Measurements from ENCODE around the gene SLC25A21.
A peak's percentile ranks its signal among the peaks of the same experiment; 100 is the strongest.
"Not testable (repeated sequence)": the region's sequence is repeated elsewhere in the genome, so short reads cannot be mapped to it uniquely, and the experiment has no call there.

The SLC25A21 gene

GRCh38 chr14:37196604-37197420 lies 24.4 kb upstream of the SLC25A21 start:
- peak overlapping the region; percentile 53 for H3K4me3 Mint-ChIP-seq
- H3K27ac Mint-ChIP-seq: no peak overlapping the region

GRCh38 chr14:37195327-37195726 lies 22.9 kb upstream of the SLC25A21 start:
- Mint-ChIP-seq H3K9me3 (peaks cover 2% of the 10 kb centered on the region), H3K36me3 (ENCODE audit: low read depth) (no peaks in the 10 kb centered on the region), H3K27me3 (peaks cover 26% of the 10 kb centered on the region), H3K4me1 (ENCODE audit: low read depth) (peaks cover 15% of the 10 kb centered on the region), H3K27ac (no peak overlapping the region), H3K4me3 (no peak overlapping the region)
- no peak for DNase-seq

More at GRCh38 chr14:37196604-37197420, 24.4 kb upstream of the SLC25A21 start:
- H3K36me3 Mint-ChIP-seq (ENCODE audit: low read depth): no peaks in the 10 kb centered on the region
- no peak for DNase-seq
- peaks cover 2% of the 10 kb centered on the region for H3K9me3 Mint-ChIP-seq
- H3K4me1 Mint-ChIP-seq (ENCODE audit: low read depth): peaks cover 15% of the 10 kb centered on the region
- peaks cover 26% of the 10 kb centered on the region for H3K27me3 Mint-ChIP-seq

GRCh38 chr14:37194698-37195097 lies 22.3 kb upstream of the SLC25A21 start:
- Mint-ChIP-seq H3K27me3 (peaks cover 24% of the 10 kb centered on the region), H3K4me3 (no peak overlapping the region), H3K36me3 (ENCODE audit: low read depth) (no peaks in the 10 kb centered on the region), H3K4me1 (ENCODE audit: low read depth) (peaks cover 15% of the 10 kb centered on the region), H3K9me3 (peaks cover 2% of the 10 kb centered on the region), H3K27ac (no peak overlapping the region)
- DNase-seq: no peak

- H3K4me1 Mint-ChIP-seq (ENCODE audit: low read depth); H3K9me3 Mint-ChIP-seq; H3K36me3 Mint-ChIP-seq (ENCODE audit: low read depth); DNase-seq; H3K27me3 Mint-ChIP-seq; H3K4me3 Mint-ChIP-seq; H3K27ac Mint-ChIP-seq: not testable (repeated sequence)
Measured at GRCh38 chr14:37189733-37190132, 17.3 kb upstream of the SLC25A21 start.

GRCh38 chr14:37187840-37188577 lies 15.6 kb upstream of the SLC25A21 start:
- H3K27ac Mint-ChIP-seq; H3K4me3 Mint-ChIP-seq; H3K9me3 Mint-ChIP-seq; H3K4me1 Mint-ChIP-seq (ENCODE audit: low read depth); H3K36me3 Mint-ChIP-seq (ENCODE audit: low read depth); H3K27me3 Mint-ChIP-seq; DNase-seq: not testable (repeated sequence)

GRCh38 chr14:37187294-37187693 lies 14.9 kb upstream of the SLC25A21 start:
- Mint-ChIP-seq H3K4me1 (ENCODE audit: low read depth) (no peaks in the 10 kb centered on the region), H3K36me3 (ENCODE audit: low read depth) (no peaks in the 10 kb centered on the region), H3K9me3 (peaks cover 6% of the 10 kb centered on the region), H3K4me3 (no peak overlapping the region), H3K27ac (no peak overlapping the region), H3K27me3 (no peaks in the 10 kb centered on the region)
- DNase-seq: no peak

- no peaks in the 10 kb centered on the region for H3K4me1 Mint-ChIP-seq (ENCODE audit: low read depth)
- no peaks in the 10 kb centered on the region for H3K36me3 Mint-ChIP-seq (ENCODE audit: low read depth)
- no peak for DNase-seq
- no peak overlapping the region for H3K27ac Mint-ChIP-seq
- H3K9me3 Mint-ChIP-seq: peaks cover 10% of the 10 kb centered on the region
- no peak overlapping the region for H3K4me3 Mint-ChIP-seq
- no peaks in the 10 kb centered on the region for H3K27me3 Mint-ChIP-seq
Measured at GRCh38 chr14:37186865-37187264, 14.5 kb upstream of the SLC25A21 start.

GRCh38 chr14:37185670-37186069 lies 13.3 kb upstream of the SLC25A21 start:
- H3K9me3 Mint-ChIP-seq: peaks cover 10% of the 10 kb centered on the region
- no peak for DNase-seq
- H3K27ac Mint-ChIP-seq: no peak overlapping the region
- H3K4me3 Mint-ChIP-seq: no peak overlapping the region
- no peaks in the 10 kb centered on the region for H3K27me3 Mint-ChIP-seq
- no peaks in the 10 kb centered on the region for H3K4me1 Mint-ChIP-seq (ENCODE audit: low read depth)
- H3K36me3 Mint-ChIP-seq (ENCODE audit: low read depth): no peaks in the 10 kb centered on the region

- H3K36me3 Mint-ChIP-seq (ENCODE audit: low read depth); H3K4me3 Mint-ChIP-seq; H3K27me3 Mint-ChIP-seq; H3K4me1 Mint-ChIP-seq (ENCODE audit: low read depth); DNase-seq; H3K27ac Mint-ChIP-seq: not testable (repeated sequence)
- H3K9me3 Mint-ChIP-seq: peaks cover 10% of the 10 kb centered on the region
Measured at GRCh38 chr14:37184520-37184919, 12.1 kb upstream of the SLC25A21 start.

GRCh38 chr14:37181441-37181840 lies 9.0 kb upstream of the SLC25A21 start:
- no peaks in the 10 kb centered on the region for H3K27me3 Mint-ChIP-seq
- no peaks in the 10 kb centered on the region for H3K4me1 Mint-ChIP-seq (ENCODE audit: low read depth)
- H3K36me3 Mint-ChIP-seq (ENCODE audit: low read depth): no peaks in the 10 kb centered on the region
- H3K9me3 Mint-ChIP-seq: peaks cover 6% of the 10 kb centered on the region
- H3K27ac Mint-ChIP-seq: no peak overlapping the region
- no peak for DNase-seq
- H3K4me3 Mint-ChIP-seq: no peak overlapping the region

GRCh38 chr14:37180886-37181285 lies 8.5 kb upstream of the SLC25A21 start:
- H3K27me3 Mint-ChIP-seq; DNase-seq; H3K9me3 Mint-ChIP-seq; H3K4me1 Mint-ChIP-seq (ENCODE audit: low read depth); H3K27ac Mint-ChIP-seq; H3K36me3 Mint-ChIP-seq (ENCODE audit: low read depth); H3K4me3 Mint-ChIP-seq: not testable (repeated sequence)

GRCh38 chr14:37179896-37180502 lies 7.6 kb upstream of the SLC25A21 start:
- Mint-ChIP-seq H3K4me1 (ENCODE audit: low read depth) (no peaks in the 10 kb centered on the region), H3K27ac (no peak overlapping the region), H3K4me3 (no peak overlapping the region), H3K27me3 (no peaks in the 10 kb centered on the region), H3K9me3 (peaks cover 8% of the 10 kb centered on the region), H3K36me3 (ENCODE audit: low read depth) (no peaks in the 10 kb centered on the region)
- no peak for DNase-seq

GRCh38 chr14:37172936-37173614 lies 669 bp upstream of the SLC25A21 start:
- Mint-ChIP-seq H3K9me3 (peaks cover 1% of the 10 kb centered on the region), H3K27ac (no peak overlapping the region), H3K4me3 (no peak overlapping the region), H3K36me3 (ENCODE audit: low read depth) (no peaks in the 10 kb centered on the region), H3K4me1 (ENCODE audit: low read depth) (peaks cover 4% of the 10 kb centered on the region), H3K27me3 (peaks cover 32% of the 10 kb centered on the region)
- no peak for DNase-seq

GRCh38 chr14:37171678-37172023 lies 755 bp downstream of the SLC25A21 start:
- no peaks in the 10 kb centered on the region for H3K36me3 Mint-ChIP-seq (ENCODE audit: low read depth)
- peaks cover 1% of the 10 kb centered on the region for H3K9me3 Mint-ChIP-seq
- no peak overlapping the region for H3K4me3 Mint-ChIP-seq
- DNase-seq: no peak
- peaks cover 32% of the 10 kb centered on the region for H3K27me3 Mint-ChIP-seq
- H3K4me1 Mint-ChIP-seq (ENCODE audit: low read depth): peaks cover 4% of the 10 kb centered on the region
- no peak overlapping the region for H3K27ac Mint-ChIP-seq

Measured in activated T-cell treated with anti-CD3 and anti-CD28 coated beads, Interleukin-2, amount 50 U/mL, for 24 hours (primary cell).